Cardiac septum (tissue), 1 donor: ENCODE data around the gene RAB5IF. TPM values are rescaled to one million over a fixed set of nuclear protein-coding genes. Genes with fewer than 3 reads are reported as not detected.

Experiments used
- DNase-seq: peaks from one replicate; pipeline ENCODE4 v3.0.0-alpha.2; 2020; ENCODE audit warnings: low spot score
- intact Hi-C: fragments of 100-400 bp; cut with DNase I; formaldehyde crosslinking; loops from one replicate; pipeline ENCODE4 v1.14.0; 2022
- total RNA-seq: library from RNA; stranded (reverse); fragmentation: NEBNext Ultra II Directional; extraction: Animal tissue kit (Norgen Biotek cat#: 25700); gene quantifications from one replicate; pipeline ENCODE4 v1.2.1, GENCODE V29; 2021
- donor health status: DM: no; HTN: no; CAD: no.

RAB5IF gene
- total RNA-seq, 1 donor from 2014 or later, result 50.2 TPM

GRCh38 chr20:36647196-36648121, 41.9 kb downstream of the RAB5IF start:
- intact Hi-C loops, result no loop called here
- DNase-seq, result no peak

- DNase-seq, result peak; percentile 44
- intact Hi-C loops, result no loop called here
Observed at GRCh38 chr20:36653456-36653855, 47.9 kb downstream of the RAB5IF start.

- intact Hi-C loops, result no loop called here
- no peak for DNase-seq
Observed at GRCh38 chr20:36654506-36654905, 48.9 kb downstream of the RAB5IF start.

GRCh38 chr20:36655004-36655403, 49.4 kb downstream of the RAB5IF start:
- intact Hi-C loops, result no loop called here
- no peak for DNase-seq

- DNase-seq, result no peak
- intact Hi-C loops, result no loop called here
Observed at GRCh38 chr20:36656733-36657132, 51.2 kb downstream of the RAB5IF start.

- intact Hi-C loops, result no loop called here
Observed at GRCh38 chr20:36658300-36658699, 52.7 kb downstream of the RAB5IF start.

More at GRCh38 chr20:36658300-36658699, 52.7 kb downstream of the RAB5IF start:
- DNase-seq, result no peak

Other genes starting within 250 kb of the RAB5IF start
- gene MYL9, start 64.3 kb upstream of the RAB5IF start, total RNA-seq, result 2,307 TPM
- gene TGIF2, start 32.2 kb upstream of the RAB5IF start, total RNA-seq, result 6.1 TPM
- gene SLA2, start 40.4 kb downstream of the RAB5IF start, total RNA-seq, result 0.27 TPM
- 32.1 TPM for gene NDRG3, start 140.3 kb downstream of the RAB5IF start, total RNA-seq
- gene DSN1, start 168.0 kb downstream of the RAB5IF start, total RNA-seq, result 3.8 TPM